NCI-H187 treated with DMSO at 0.1 percent for 48 hours (cell line): ENCODE results near the gene HTT.

Source experiments
- DNase-seq: peaks from one replicate; lab custom pipeline; 2025; lab: John Stamatoyannopoulos, UW

Gene HTT

DNA sequence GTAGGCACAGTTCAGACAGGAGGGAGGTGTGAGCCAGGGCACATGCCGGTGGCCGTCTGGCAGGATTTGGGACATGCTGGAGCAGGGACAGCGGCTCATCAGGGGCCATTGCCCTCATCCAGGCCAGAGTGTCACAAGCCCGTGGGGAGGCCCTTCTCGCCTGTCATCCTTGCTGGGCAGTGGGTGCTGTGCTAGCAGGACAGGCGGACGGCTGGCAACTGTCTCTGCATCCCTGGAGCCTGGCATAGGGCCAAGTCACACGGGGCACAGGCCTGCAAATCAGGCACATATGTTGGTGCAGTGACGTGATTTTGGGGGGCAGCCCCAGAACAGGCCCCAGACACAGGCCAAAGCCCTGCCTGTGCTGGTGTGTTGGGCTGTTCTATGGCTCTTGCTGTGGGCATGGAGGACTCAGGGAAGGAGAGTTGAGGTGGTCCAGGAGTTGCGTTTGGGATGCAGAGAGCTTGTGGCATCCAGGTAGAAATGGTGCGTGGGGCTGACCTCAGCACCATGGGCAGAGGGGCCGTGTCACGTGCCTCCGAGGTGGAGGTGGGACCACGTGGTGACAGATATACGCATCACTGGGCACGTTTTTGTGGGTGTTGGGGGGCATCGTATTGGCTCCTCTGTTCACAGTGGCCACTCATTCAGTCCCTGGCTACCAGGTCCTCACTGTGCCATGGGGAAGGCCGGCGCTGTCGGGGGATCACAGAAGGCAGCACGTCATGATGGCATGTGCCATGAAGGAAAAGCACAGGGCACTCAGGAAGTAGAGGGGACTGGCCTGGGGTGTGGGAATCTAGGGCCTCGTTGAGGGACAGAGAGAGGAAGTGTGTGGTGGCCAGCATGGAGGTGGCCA, 159.9 kb downstream of the HTT start:
- no peak for DNase-seq

DNA sequence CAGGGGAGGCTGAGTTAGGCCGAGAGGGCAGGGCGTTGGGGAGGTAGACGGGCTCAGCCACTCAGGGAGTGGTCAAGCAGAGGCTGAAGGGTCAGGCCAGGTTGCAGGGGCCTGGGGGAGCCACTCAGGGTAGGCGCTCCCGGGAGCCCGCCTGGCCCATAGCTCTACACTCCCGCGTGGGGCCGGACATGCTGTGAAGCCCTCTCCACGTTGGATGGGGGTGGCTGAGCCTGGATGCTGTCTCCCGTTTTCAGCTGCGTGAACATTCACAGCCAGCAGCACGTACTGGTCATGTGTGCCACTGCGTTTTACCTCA, 160.5 kb downstream of the HTT start:
- no peak for DNase-seq

DNA sequence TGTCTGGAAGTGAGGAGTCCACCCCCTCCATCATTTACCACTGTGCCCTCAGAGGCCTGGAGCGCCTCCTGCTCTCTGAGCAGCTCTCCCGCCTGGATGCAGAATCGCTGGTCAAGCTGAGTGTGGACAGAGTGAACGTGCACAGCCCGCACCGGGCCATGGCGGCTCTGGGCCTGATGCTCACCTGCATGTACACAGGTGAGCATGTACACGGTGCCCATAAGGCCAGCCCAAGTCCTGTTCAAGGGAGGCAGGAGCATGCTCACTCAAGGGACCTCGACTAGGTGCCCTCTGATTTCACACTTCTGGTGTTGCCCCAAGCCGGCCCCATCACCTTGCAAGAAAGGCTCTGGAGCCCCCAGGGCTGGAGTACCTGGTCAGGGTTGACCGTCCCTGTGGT, 161.1 kb downstream of the HTT start:
- DNase-seq: no peak

DNA sequence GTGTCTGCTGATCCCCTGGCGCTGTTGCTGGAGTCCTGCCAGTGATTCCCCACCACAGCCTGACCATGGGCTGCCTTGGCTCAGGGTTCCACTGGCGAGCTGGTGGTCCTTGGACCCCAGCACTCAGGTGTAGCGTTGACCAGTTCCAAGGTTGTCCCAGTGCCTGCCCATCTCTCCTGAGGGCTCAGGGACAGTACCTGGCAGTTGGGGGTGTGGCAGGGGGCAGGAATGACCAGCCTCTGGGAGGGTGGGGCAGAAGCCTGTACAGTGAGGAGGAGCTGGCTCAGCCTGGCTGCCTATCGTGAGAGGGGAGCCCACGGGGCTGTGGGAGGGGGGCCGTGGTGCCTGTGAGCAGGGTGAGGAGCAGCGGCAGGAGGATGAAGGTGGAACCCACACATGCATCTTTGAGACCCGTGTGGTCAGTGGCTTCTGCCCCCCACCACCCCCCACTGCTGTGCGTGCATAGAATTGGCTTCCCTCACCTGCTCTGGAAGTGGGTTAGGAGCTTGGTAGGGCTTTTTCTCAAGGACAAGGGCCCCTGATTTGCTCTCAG, 161.9 kb downstream of the HTT start:
- no peak for DNase-seq

DNA sequence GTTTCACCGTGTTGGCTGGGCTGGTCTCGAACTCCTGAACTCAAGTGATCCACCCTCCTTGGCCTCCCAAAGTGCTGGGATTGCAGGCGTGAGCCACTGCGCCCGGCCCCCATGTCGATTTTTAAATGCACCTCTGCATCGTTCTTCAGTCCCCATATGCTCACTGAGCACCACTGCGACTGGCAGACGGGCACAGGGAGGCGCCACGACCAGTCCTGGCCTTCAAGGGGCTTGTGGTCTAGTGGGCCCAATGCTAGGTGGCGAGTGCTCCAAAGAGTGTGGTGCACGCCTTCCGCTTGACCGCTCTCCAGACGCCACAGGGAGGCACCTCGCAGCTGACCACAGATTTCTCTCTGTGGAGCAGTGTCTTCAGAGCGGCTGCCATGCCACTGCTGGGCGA, 162.8 kb downstream of the HTT start:
- no peak for DNase-seq

DNA sequence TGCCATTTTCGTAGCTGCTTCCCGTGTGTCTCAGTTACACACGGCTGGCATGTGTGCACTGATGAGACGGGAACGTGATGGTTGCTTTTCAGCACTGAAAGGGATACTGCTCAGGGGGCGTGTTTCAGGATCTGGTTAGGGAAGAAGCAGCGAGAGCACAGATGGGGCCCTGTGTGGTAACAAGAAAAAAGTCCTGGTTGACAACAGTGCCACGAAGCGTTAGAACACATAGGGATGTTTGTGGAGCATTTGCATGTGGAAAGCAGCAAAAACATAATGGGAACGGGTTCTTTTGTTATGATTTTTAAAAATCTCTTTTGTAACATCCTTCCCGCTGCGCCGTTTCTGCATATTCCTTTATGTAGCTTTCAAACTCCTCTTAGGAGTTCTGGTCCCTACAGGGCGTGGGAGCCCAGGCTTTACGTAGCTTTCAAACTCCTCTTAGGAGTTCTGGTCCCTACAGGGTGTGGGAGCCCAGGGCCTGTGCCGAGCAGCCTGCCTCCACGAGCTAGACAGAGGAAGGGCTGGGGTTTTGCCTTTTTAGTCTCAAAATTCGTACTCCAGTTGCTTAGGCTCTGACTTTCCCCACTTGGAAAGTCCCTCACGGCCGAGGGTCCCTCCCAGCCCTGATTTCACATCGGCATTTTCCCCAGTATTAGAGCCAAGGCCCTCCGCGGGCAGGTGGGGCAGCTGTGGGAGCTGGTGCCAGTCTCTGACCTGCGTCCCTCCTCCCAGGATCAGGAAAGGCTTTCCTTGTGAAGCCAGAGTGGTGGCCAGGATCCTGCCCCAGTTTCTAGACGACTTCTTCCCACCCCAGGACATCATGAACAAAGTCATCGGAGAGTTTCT, 163.5 kb downstream of the HTT start:
- DNase-seq: no peak

DNA sequence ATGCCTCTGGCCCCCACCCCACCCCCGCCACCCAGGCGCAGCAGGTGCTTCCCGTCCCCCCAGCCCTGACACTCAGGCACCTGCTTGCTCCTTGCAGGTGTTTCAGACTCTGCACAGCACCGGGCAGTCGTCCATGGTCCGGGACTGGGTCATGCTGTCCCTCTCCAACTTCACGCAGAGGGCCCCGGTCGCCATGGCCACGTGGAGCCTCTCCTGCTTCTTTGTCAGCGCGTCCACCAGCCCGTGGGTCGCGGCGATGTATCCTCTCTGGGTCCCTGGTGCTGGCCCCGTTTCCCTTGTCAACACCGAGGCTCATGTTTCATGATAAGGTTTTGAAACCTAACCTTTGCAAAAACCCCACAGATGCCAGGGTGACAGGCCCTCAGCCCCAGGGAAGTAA, 164.2 kb downstream of the HTT start:
- DNase-seq: no peak

DNA sequence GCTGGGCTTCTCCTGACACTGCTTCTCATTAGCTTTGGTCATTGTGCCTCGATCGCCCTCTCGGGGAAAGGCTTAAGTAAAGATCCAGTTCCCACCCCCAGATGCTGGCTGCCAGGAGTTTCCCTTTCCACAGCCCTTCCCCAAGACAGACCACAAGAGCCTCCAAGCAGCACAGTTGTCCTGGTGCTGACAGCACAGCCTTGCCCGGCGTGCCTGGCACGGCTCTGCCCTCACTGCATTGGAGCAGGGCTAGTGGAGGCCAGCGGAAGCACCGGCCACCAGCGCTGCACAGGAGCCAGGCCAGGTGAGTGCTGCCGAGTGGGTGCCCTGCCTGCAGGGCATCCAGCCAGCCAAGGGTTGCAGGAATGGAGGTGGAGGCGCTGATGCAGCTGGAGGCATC, 164.8 kb downstream of the HTT start:
- no peak for DNase-seq

DNA sequence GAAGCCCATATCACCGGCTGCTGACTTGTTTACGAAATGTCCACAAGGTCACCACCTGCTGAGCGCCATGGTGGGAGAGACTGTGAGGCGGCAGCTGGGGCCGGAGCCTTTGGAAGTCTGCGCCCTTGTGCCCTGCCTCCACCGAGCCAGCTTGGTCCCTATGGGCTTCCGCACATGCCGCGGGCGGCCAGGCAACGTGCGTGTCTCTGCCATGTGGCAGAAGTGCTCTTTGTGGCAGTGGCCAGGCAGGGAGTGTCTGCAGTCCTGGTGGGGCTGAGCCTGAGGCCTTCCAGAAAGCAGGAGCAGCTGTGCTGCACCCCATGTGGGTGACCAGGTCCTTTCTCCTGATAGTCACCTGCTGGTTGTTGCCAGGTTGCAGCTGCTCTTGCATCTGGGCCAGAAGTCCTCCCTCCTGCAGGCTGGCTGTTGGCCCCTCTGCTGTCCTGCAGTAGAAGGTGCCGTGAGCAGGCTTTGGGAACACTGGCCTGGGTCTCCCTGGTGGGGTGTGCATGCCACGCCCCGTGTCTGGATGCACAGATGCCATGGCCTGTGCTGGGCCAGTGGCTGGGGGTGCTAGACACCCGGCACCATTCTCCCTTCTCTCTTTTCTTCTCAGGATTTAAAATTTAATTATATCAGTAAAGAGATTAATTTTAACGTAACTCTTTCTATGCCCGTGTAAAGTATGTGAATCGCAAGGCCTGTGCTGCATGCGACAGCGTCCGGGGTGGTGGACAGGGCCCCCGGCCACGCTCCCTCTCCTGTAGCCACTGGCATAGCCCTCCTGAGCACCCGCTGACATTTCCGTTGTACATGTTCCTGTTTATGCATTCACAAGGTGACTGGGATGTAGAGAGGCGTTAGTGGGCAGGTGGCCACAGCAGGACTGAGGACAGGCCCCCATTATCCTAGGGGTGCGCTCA, 165.8 kb downstream of the HTT start:
- peak; percentile 49 for DNase-seq

DNA sequence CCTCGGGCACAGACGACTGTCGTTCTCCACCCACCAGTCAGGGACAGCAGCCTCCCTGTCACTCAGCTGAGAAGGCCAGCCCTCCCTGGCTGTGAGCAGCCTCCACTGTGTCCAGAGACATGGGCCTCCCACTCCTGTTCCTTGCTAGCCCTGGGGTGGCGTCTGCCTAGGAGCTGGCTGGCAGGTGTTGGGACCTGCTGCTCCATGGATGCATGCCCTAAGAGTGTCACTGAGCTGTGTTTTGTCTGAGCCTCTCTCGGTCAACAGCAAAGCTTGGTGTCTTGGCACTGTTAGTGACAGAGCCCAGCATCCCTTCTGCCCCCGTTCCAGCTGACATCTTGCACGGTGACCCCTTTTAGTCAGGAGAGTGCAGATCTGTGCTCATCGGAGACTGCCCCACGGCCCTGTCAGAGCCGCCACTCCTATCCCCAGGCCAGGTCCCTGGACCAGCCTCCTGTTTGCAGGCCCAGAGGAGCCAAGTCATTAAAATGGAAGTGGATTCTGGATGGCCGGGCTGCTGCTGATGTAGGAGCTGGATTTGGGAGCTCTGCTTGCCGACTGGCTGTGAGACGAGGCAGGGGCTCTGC, 166.5 kb downstream of the HTT start:
- no peak for DNase-seq

DNA sequence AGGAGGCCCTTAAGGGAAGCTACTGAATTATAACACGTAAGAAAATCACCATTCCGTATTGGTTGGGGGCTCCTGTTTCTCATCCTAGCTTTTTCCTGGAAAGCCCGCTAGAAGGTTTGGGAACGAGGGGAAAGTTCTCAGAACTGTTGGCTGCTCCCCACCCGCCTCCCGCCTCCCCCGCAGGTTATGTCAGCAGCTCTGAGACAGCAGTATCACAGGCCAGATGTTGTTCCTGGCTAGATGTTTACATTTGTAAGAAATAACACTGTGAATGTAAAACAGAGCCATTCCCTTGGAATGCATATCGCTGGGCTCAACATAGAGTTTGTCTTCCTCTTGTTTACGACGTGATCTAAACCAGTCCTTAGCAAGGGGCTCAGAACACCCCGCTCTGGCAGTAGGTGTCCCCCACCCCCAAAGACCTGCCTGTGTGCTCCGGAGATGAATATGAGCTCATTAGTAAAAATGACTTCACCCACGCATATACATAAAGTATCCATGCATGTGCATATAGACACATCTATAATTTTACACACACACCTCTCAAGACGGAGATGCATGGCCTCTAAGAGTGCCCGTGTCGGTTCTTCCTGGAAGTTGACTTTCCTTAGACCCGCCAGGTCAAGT, 167.5 kb downstream of the HTT start:
- DNase-seq: no peak

DNA sequence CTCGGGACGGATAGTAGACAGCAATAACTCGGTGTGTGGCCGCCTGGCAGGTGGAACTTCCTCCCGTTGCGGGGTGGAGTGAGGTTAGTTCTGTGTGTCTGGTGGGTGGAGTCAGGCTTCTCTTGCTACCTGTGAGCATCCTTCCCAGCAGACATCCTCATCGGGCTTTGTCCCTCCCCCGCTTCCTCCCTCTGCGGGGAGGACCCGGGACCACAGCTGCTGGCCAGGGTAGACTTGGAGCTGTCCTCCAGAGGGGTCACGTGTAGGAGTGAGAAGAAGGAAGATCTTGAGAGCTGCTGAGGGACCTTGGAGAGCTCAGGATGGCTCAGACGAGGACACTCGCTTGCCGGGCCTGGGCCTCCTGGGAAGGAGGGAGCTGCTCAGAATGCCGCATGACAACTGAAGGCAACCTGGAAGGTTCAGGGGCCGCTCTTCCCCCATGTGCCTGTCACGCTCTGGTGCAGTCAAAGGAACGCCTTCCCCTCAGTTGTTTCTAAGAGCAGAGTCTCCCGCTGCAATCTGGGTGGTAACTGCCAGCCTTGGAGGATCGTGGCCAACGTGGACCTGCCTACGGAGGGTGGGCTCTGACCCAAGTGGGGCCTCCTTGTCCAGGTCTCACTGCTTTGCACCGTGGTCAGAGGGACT, 168.8 kb downstream of the HTT start:
- peak; percentile 57 for DNase-seq

DNA sequence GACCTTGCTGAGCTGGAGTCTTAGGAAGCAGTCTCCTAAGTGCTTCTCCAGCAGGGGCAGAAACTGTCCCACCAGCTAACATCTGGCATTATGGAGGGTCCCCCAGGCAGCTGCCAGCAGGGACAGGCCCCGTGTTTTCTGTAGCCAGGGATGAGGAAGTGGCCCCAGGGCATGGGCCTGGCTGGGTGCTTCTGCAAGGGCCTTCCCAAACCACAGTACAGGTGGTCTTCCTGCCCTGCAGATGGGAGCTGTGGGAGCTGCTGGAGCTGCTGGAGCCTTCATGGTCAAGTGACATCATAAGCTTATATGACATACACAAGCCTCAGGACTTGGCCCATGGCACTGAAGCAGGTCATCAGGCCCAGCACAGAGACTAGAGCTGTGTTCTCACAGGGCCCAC, 169.5 kb downstream of the HTT start:
- no peak for DNase-seq

DNA sequence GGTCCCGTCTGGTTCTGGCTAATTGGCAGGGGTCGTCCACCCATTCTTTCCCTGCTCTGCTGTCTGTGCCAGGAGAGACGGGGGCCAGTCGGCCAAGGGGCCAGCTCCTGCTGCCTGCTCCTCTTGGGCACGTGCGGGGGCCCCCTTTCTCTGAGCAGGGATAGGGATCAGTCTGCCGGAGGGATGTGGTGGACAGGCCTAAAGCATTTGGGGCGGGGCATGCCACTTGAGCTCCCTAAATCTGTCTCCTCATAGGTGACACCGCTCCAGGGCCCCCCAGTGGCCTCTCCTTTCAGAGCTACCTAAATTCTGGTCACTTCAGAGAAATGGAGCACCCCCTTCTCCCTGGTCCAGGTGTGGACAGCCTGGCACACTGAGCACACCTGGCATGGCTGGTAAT, 170.3 kb downstream of the HTT start:
- no peak for DNase-seq

DNA sequence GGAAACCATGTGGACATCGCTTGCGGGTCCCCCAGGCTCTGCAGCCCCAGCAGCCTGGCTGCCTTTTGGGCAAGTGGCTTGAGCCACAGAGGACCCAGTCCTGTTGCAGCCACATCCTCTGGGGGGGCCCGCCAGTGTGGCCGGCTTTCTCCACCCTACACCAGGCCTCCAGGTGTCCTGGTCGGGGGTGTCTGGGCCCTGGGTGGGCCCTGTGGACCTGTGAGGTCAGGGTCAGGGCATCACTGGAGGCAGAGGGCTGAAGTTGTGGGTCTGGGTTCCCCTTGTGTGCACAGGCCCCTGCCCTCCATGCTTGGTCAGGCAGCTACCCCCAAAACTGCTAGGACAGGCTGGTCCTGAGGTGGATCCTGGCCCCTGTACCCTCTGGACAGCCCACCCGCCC, 171.2 kb downstream of the HTT start:
- DNase-seq: no peak

DNA sequence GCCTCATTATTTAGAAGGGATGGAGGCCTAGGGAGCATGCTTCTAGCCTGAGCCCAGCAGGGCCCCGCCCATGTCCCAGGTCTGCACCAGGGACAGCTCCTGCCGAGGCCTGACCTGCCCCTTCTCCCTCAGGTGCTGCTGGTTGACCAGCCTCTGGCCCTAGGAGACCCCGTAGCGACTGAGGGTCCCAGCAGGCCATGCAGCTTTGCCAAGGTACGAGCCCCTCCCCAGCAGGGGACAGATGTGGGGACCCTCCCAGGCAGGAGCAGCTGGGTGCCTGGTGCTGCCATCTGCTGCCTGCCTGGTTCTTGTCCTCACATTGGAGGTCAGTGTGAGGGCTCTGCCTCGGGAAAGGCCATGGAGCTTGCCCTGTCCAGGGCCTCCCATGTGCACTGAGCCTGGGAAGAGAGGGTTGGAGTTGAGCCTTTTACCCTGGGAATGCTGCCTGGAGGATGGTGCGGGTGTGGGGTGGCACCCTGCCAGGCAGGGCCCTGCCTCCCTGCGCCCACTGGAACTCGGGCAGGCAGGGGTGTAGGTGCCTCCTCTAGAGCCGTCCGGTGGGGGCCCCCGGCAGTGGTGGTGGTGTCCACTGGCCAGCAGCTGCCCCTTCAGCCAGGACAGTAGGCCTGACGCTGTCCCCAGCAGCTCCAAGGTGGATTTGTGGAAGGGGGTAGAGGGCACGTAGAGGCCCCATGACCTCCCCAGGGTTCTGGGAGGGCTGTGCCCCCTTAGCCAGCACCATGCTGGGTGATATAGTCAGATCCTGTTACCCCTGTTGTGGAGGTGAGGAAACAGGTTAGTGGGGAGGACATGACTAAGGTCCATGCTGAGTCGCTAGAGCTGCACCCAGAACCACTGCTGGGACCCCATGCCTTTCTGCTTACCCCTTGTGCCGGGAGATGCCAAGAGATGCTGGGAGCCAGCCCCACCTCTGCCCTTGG, 172.2 kb downstream of the HTT start:
- DNase-seq: no peak

DNA sequence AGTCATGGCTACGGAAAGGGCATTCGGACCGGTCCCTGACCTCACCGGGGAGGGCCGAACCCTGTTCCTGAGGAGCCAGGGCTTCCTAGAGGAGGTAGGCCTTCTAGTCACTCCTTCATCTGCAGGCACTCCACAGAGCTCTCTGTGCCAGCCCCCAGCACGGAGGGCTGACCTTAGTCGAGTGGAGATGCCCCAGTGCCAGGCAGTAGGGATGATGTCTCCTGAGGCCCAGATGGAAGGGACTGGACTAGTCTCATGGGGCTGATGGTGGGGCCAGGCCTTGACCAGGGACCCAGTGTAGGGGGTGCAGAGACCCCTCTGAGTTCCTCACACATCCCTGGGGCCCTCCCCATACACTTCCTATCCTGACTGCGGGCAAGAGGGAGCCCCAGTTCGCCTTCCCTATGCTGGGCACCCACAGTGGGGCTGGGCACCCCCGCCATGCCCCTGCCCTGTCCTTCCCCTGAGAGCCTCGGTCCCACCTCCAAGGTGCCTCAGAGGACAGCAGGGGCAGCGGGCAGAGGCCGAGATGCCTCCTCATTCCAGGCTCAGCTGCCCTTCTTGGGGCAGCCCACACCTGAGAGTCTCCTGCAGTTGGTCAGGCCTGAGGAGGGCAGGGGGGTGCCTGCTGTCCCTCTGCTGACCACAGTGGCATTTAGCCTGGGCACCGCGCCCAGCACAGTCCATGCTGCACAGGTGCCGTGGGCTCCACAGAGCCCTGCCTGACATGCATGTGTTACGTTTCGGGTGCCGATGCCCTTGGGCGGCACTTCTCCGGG, 173.1 kb downstream of the HTT start:
- no peak for DNase-seq

DNA sequence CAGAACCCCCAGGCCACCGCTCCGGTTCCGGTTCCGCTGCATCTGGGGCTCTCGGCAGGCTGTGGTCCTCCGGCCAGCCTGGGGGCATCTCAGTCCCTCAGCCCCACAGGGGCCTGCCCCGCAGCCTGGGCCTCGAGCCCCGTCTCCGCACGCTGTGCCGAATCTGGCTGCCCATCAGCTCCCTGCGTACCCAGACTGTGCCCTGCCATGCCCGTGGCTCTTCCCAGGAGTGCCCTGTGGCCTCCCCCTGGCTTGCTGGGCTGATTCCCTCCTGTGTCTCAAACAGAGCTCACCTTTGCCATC, 173.6 kb downstream of the HTT start:
- DNase-seq: no peak
